GM21737 (cell line): ENCODE measurements around the gene FGF13.

Source experiments
- ATAC-seq: cut with Tn5 transposase; IDR thresholded peaks from one replicate; pipeline ENCODE4 v1.9.1; 2021; ENCODE audit warnings: mild to moderate bottlenecking, moderate library complexity; ENCODE audit not compliant: unreplicated experiment

Gene FGF13

DNA sequence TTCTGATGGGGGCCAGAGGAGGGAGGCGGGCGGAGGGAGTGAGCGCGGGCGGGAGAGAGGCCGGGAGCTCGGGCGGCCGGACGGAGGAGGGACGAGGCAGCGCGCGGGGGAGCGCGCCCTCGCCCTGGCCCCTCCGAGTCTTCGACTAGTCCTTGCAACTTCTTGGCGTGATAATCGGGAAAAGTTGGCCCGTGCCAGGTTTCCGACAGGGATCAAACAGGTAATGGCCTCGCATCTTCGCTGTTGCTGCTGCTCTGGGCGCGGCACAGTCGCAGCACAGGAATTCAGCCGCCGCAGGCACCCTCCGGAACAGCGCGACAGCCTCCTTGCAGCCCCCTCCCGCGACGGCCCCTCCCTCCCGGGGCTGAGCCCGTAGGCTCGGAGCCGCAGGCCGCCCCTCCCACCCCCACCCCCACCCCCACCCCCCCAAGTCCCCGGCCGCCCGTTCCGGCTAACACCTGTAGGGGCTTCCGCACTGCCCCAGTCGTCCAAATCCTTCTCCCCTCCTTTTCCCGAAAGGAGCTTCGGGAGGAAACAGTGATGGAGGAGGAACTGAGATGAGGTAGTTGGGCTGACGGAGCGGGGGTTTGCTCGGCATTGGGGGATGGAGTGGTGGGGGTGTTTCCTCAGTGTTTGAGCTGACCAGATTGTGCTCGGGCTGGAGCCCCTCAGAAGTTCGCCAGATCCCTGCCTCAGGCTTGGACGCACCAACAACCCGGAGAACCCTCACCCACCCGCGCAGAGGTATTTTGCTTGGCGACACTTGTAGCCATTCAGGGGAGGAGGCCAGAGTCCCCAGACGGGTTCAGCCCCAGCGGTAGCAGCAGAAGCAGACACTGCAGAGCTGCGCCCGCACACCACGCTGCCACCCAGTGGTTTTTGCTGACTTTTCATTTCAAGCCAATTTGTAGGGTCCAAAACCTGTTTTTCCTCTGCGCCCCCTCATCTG lies at the start of gene FGF13:
Gene FGF13 (minus strand): TSS at position 319 of the 949 bp plus-strand sequence. CDS start 714 bp downstream, outside the sequence.
- no peak for ATAC-seq

DNA sequence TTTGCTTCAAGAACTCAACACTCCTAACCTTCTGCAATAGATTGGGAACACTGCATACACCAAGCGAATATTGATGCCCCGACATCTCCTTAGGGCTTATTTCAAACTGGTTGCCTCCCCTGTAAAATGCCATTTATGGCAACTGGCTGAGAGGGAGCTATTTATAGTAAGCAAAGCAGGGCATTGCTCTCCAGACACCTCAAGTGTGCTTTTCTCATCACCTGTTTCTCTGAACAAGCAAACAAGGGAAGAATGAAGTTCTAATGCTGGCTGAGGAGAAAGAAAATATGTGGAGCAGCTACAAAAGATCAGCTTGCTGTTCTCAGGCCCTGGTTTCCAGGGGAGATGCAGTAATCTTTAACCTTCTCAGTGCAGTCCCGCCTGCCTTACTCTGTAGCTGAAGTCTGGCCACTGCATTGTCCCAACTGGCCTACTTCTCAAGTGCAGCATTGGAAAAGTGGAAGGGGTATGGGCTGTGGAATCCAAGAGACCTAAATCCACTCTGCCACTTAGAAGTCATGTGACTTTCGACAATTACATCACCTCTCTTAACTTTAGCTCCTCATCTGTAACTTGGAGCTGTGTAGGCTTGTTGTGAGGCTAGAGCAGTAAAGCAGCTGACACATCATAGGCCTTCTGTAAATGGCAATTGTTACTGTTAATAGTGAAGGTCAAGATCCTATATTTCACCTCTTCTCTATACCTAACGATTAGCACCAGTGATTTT lies 47.9 kb upstream of the FGF13 start:
- no peak for ATAC-seq

- ATAC-seq: no peak
Observed at GRCh38 chrX:138756234-138756633, 44.7 kb upstream of the FGF13 start.

DNA sequence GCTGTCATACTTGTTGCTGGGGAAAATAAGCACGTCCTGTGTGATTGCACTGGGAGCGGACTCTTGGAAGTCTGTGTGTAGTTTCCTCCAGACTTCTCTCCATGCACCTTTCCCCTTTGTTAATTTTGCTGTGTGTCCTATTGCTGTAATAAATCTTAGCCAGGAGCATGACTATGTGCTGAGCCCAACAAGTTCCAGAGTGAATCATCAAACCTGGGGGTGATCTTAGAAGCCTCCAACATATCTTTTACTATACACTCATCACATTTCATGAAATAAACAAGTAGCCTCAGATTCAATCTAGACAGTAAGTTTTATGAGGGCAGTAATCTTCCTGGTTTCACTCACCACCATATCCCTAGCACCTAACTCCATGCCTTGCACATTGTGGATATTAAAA lies 43.3 kb upstream of the FGF13 start:
- ATAC-seq: no peak

DNA sequence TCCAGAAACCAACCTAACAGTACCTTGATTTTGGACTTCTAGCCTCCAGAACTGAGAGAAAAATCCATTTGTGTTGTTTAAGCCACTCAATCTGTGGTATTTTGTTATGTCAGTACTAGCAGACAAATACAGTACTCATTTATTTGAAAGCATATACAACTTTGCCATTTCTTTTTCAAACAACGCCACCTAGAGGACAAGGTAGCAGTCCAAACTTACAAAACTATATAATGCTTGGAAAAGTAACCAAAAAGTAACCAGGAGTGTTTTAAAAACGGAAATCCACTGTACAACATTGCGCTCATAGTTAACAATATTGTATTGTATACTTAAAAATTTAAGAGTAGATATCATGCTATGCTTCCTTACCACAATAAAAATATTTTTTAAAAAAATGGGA lies 37.0 kb upstream of the FGF13 start:
- no peak for ATAC-seq

GRCh38 chrX:138745196-138745595 lies 33.7 kb upstream of the FGF13 start:
- no peak for ATAC-seq

GRCh38 chrX:138742217-138742616 lies 30.7 kb upstream of the FGF13 start:
- no peak for ATAC-seq

GRCh38 chrX:138740341-138740740 lies 28.8 kb upstream of the FGF13 start:
- no peak for ATAC-seq

DNA sequence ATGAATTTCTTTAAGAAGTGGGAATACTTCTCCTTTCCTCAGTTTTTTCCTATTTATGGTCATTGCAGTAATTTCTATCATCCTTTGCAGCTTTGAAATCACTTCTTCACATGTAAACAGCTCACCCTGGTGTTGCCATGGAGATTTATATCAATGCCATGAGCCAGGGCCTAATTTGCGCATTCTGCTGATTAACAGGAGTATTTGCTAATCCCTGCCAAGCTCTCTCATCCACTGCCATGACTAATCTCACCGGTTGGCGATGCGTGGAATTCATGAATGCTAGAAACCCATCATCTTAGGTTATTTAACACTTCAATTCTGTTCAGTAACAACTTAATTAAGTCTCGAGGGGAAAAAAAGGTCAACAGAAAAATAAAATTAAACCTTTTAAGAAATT lies 11.8 kb upstream of the FGF13 start:
- ATAC-seq: no peak

GRCh38 chrX:138719396-138719795 lies 7.9 kb upstream of the FGF13 start:
- ATAC-seq: no peak

- ATAC-seq: no peak
Observed at GRCh38 chrX:138718941-138719340, 7.4 kb upstream of the FGF13 start.

DNA sequence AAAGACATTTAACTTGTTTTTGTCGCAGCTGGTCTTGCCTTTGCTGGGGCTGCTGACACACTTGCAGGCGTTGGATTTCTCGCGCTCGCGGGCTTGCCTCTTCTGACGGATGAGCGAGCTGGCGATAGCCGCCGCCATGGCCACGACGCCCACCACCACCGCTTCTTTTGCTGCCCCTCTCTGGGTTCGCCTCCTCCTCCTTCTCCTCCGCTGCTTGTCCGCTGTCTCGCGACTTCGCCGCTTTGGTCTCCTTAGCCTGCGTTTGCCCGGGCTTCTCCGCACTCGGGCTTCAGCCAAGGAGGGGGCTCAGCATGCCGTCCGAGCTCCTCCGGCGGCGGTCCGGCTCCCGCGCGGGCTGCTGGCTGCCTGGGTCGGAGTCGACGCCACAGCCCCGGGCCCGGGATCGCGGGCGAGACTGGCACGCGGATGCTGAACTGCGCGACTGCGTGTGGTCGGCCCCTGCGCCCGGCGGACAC lies 613 bp downstream of the FGF13 start:
- no peak for ATAC-seq

DNA sequence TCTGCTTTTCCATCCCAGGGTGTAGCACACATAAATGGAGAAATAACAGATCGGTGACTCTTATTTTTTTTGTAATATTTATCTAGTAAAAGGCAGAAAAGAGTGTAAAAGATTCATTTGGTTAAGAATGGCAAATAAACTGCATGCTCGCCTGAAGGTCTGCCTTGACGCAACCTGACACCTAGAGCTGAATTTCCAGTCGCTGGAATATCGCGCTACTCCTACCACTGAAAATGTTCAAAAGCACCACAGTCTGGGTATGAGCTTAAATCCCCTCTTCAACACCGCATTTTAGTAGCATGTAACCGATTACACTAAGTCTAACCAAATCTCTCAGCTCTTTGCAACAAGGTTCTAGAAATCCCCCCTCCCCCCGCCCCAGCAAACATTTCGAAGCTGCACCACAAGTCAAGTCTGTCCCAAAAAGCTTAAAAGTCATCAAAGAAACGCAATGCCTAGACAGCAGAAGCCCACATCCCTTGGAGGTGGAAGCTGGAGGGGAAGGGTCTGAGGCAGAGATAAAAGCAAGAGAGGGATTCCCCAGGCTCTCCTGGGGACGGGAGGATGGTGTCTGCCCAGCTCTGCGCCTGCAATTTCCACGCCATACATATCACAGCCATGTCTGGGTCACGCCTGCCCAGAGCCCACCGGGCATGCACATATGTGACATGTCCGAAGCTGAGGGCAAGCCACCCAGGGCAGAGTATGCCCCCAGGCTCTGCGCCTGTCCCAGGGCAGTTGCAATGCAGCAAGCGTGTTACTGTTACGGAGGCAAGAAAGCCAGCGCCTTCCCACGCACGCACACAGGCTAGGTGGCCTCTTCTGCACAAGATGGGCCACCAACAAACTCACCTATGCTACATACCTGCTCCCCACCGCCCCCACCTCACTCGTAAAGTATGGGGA lies 1.4 kb downstream of the FGF13 start:
- no peak for ATAC-seq

DNA sequence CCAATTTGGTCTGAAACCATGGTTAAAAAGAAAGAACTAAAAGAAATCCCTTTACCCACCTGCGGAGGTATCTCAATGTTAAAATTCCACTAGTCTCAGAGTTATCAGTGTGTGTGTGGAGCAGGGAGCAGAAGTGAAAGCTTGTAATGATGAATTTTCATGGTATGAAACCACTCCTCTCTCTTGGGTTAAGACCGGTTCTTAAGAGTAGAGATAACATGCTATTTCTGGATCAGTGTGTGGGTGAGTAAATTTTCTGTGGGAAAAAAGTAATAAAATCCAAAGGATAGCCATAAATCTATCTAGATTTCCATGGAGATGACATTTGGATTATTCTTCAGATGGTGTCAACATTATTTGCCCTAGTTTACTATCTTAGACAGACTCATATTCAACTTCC lies 3.2 kb downstream of the FGF13 start:
- ATAC-seq: no peak

DNA sequence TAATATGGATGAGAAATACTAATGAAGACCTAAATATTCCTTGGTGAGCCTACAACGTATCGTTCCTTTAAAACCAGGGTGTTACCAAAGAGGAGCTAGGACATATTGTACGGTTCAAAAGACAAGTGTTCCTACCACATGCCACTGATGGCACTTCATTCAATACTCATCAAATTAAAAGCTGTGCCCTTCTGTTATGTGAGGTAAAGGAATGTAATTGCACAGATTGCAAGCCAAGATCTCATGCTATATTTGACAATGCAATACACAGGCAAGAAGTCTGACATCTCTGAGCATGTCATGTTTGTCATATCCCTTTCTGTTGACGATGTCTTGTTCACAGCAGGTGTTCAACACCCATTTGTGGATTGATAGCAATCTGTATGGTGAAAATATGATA lies 6.9 kb downstream of the FGF13 start:
- ATAC-seq: no peak

DNA sequence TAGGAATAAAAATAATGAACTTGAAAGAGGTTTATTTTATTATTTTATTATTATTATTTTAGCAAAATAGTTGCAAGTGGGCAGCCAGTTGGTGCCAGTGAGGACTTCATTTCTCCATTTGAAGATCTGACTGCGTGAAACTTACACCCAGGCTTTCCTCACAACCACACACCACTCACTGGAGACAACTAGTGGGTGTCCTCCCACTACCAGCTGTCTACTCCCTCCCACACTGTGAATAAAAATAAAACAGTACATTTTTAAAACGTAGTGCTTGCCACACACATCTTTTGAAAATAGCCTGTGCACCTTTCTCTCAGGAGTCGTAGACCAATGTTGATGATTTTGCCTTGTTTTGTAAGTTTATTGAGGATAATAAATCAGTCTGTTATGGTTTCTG lies 7.4 kb downstream of the FGF13 start:
- ATAC-seq: no peak

- no peak for ATAC-seq
Observed at GRCh38 chrX:138692591-138692990, 18.9 kb downstream of the FGF13 start.

DNA sequence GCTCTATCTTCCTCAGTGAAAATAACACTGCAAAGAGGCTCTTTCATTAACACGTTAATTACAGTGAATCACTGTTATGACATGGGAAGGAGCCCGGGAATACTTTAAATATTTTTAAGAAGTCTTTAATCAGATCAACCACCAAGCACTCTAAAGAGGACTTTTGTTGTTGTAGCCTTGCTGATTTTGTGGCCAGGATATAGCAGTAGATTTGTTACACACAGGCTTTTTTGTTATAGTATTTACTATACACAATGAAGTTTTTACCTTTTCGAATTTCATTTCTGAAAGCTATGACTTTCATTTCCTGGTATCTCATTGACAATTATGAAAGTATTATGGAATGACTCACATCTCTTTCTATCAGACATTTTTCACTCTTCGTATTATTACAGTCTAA lies 20.3 kb downstream of the FGF13 start:
- no peak for ATAC-seq

DNA sequence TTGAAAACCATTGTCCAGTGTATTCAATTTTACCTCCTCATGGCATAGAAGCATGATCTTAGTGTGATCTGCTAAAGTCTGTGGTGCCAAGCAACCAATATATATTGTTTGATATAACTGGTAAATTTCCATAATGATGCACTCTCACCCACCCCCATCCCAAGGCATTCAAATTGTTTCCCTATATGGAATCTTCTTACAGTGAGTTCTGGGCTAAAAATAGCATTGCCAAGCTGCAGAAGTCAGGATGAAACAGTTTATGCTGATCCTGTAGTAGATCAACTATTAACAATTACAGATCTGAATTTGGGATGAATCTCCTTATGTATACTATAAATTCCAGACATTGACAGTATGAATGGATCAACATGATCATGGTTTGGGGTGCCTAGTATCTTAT lies 20.9 kb downstream of the FGF13 start:
- no peak for ATAC-seq

DNA sequence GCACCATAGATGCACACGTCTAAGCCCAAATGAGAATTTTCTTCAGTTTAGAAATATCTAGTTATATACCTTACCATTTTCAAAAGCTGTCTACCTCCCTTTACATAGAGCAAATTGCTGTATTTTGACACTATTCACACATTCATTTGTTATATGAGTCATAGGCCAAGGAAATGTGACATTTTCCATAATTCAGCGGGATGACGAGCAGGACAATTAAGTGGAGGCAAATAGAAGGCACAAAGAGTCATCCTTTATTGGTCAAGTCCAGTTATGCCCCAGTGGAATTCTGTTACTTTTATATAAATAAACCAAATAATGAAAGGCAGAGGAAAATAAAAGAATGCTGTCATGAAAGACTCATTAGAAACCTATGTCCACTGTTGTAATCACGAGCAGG lies 27.9 kb downstream of the FGF13 start:
- no peak for ATAC-seq

- no peak for ATAC-seq
Observed at GRCh38 chrX:138669693-138670092, 41.8 kb downstream of the FGF13 start.
